ENCODE measurements around the gene FANCC. TPM values are rescaled to one million over a fixed set of nuclear protein-coding genes. Genes with fewer than 3 reads are reported as not detected.

Gene FANCC
- total and polyA plus RNA-seq, 2 of the 8 experiments (the other 6 are each of a cell fraction or from before 2014, with no cell fraction given), result 7.8 to 15.2 TPM

GRCh38 chr9:95204310-95204709, 113.2 kb downstream of the FANCC start:
- no peaks in the 10 kb centered on the region for H3K79me2 ChIP-seq (ENCODE audit: control insufficient read depth in 1 of 2, insufficient read depth in 2 of 2, low read length in 2 of 2)
- no peak overlapping the region for H3K23ac ChIP-seq (ENCODE audit: insufficient read length)
- H3K27ac ChIP-seq (ENCODE audit: low read depth, low read length), result no peak overlapping the region
- ChIA-PET POLR2A (ENCODE audit: partially characterized antibody) (interaction anchor here (0.8 kb wide), 1 partner anchor 9 kb away, joined by 3 read pairs; no protein-coding TSS in a partner anchor), CTCF (ENCODE audit: partially characterized antibody) (interaction anchor here (2.4 to 4.6 kb wide), 2 partner anchors 12 to 22 kb away, joined by 8 to 28 read pairs; no protein-coding TSS in a partner anchor)
- no peak overlapping the region for H3K18ac ChIP-seq (ENCODE audit: extremely low read depth, low read length)
- no peak overlapping the region for H3K56ac ChIP-seq (replicated peaks; ENCODE audit: insufficient read length, low read depth, low read length)
- H3K14ac ChIP-seq (ENCODE audit: insufficient read length), result no peak overlapping the region
- no peak overlapping the region for H2BK120ac ChIP-seq (replicated peaks; ENCODE audit: low read depth, low read length)
- WGBS, 2 experiments (ENCODE audit: extremely low coverage in 1 of 2, insufficient coverage in 1 of 2, insufficient read length in 1 of 2, insufficient replicate concordance in 2 of 2, low coverage in 1 of 2, low lambda C conversion rate in 2 of 2, missing lambda C conversion rate in 1 of 2), result 93% methylated on average over 3 of the region's 3 CpGs; no CpG with 5 or more reads in 1 of the 2 experiments
- H3K4me3 ChIP-seq (ENCODE audit: extremely low read depth in 1 of 4, insufficient read depth in 2 of 4, low read depth in 3 of 4, low read length in 4 of 4), result no peak overlapping the region
- H2BK5ac ChIP-seq (ENCODE audit: low read depth, low read length), result no peak overlapping the region
- no peak overlapping the region for H2BK12ac ChIP-seq (ENCODE audit: low read depth, low read length)
- H3K79me1 ChIP-seq (ENCODE audit: low read depth, low read length), result no peaks in the 10 kb centered on the region
- peaks cover 0 to 6% (median 2%) of the 10 kb centered on the region in 4 experiments; a peak in 2 of 7 replicates for H3K4me1 ChIP-seq (replicated peaks in 1 of 4; ENCODE audit: control insufficient read depth in 3 of 4, insufficient read depth in 4 of 4, low read length in 3 of 4)
- no peak overlapping the region for H2AFZ ChIP-seq (ENCODE audit: low read length)
- no peak overlapping the region for H4K5ac ChIP-seq (ENCODE audit: insufficient read length, low read depth, low read length)
- H3K23me2 ChIP-seq (ENCODE audit: low read depth, low read length), result no peaks in the 10 kb centered on the region
- no peak overlapping the region for H3K9ac ChIP-seq (replicated peaks in 1 of 4; ENCODE audit: extremely low read depth in 1 of 4, low read depth in 3 of 4, low read length in 3 of 4)
- no peak overlapping the region for H3K4me2 ChIP-seq (ENCODE audit: insufficient read depth in 1 of 2, low read depth in 2 of 2, low read length in 2 of 2)
- no peak overlapping the region for H2AK5ac ChIP-seq (ENCODE audit: low read depth, low read length)
- no peak overlapping the region for H2BK20ac ChIP-seq (ENCODE audit: low read length)
- no peak overlapping the region for H4K8ac ChIP-seq (ENCODE audit: extremely low read depth, insufficient read depth, low read length)
- H3K27me3 ChIP-seq (replicated peaks in 1 of 4; ENCODE audit: control insufficient read depth in 3 of 4, extremely low read depth in 1 of 4, insufficient read depth in 3 of 4, low read length in 3 of 4), result no peaks in the 10 kb centered on the region
- H3K4ac ChIP-seq (replicated peaks; ENCODE audit: insufficient read length, low read depth, low read length), result no peak overlapping the region
- DNase-seq (ENCODE audit: low read depth in 1 of 2, low spot score in 2 of 2) (no peak), FAIRE-seq (no peak)
- H3K36me3 ChIP-seq (ENCODE audit: control insufficient read depth in 2 of 4, insufficient read depth in 4 of 4, low read length in 3 of 4), result no peaks in the 10 kb centered on the region
- H4K91ac ChIP-seq (replicated peaks; ENCODE audit: insufficient read length, low read length), result no peak overlapping the region
- no peaks in the 10 kb centered on the region for H3K9me3 ChIP-seq (ENCODE audit: insufficient read depth in 2 of 2, low read depth in 1 of 2, low read length in 1 of 2)
- no peak overlapping the region for H2BK15ac ChIP-seq (ENCODE audit: low read length)
- no peaks in the 10 kb centered on the region for H4K20me1 ChIP-seq (replicated peaks in 1 of 2; ENCODE audit: control insufficient read depth in 1 of 2, insufficient read depth in 2 of 2, low read length in 2 of 2)
- TF ChIP-seq SP2 (IDR thresholded peaks at IDR 0.05; ENCODE audit: low read length) (no peak), CHD2 (IDR thresholded peaks at IDR 0.05; ENCODE audit: low read length) (no peak), SAP30 (IDR thresholded peaks at IDR 0.05; ENCODE audit: insufficient read depth, insufficient replicate concordance, low read length) (no peak), USF2 (IDR thresholded peaks at IDR 0.05; ENCODE audit: low read length) (no peak), POLR2AphosphoS5 (IDR thresholded peaks at IDR 0.05; ENCODE audit: low read depth, low read length) (no peak), KDM1A (IDR thresholded peaks at IDR 0.05; ENCODE audit: borderline replicate concordance, low read length) (no peak), ASH2L (IDR thresholded peaks at IDR 0.05; ENCODE audit: low read length) (no peak), POLR2A (IDR thresholded peaks at IDR 0.05; ENCODE audit: control extremely low read depth in 1 of 2, low read depth in 2 of 2, low read length in 2 of 2) (no peak), RFX5 (IDR thresholded peaks at IDR 0.05; ENCODE audit: borderline replicate concordance, low read depth, low read length) (no peak), GABPA (IDR thresholded peaks at IDR 0.05; ENCODE audit: borderline replicate concordance, insufficient read depth, low read length) (no peak), RXRA (IDR thresholded peaks at IDR 0.05; ENCODE audit: insufficient read depth, low read depth, low read length) (no peak), SUZ12 (IDR thresholded peaks at IDR 0.05; ENCODE audit: low read length) (no peak), HDAC2 (IDR thresholded peaks at IDR 0.05; ENCODE audit: borderline replicate concordance in 1 of 2, low read depth in 2 of 2, low read length in 2 of 2) (no peak), SP1 (IDR thresholded peaks at IDR 0.05; ENCODE audit: low read depth, low read length) (no peak)
